SIG-M5 treated with dmso at 0.1 percent for 504 hours (cell line): ENCODE measurements around the gene ERN1.

ENCODE experiments used
- DNase-seq: peaks from one replicate; lab custom pipeline; 2025; ENCODE audit not compliant: unreplicated experiment; lab: John Stamatoyannopoulos, UW

Gene ERN1

DNA sequence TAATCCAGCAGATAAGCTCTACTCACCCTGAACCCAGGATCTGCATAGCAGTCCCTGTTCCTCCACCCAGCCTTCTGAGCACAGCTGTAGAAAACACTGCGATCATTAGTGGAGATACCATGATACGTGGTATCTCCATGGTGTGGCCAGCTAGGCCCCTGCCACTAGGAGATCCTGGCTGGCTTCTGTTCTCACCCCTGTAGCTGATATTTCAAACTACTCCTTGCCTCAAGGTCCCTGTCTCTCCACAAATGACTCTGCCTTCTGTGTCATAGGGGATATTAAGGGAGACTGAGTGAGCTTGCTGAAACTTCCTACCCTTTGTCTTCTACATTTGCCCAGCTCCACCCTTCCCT, 44.3 kb downstream of the ERN1 start:
- DNase-seq: no peak

DNA sequence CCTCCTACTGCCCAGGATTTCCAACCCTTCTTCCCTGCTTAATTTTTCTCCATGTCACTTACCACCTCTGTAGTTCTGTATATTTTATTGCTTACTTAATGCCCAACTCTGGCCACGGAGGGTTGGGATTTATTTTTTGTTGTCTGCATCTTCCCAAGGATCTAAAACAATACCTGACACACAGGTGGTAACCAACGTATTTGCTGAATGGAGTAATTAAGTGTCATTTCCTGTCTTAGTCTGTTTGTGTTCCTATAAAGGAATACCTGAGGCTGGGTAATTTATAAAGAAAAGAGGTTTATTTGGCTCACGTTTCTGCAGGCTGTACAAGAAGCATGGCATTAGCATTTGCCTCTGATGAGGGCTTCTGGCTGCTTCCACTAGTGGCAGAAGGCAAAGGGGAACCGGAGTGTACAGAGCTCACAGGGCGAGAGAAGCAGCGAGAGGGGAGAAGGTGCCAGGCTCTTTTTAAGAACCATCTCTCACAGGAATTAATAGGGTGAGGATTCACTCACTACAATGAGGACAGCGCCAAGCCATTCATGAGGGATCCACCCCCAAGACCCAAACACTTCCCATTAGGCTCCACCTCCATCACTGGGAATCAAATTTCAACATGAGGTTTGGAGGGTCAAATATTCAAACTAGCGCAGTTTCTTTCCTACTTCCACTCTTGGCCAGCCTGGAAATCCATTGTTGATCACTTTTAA, 44.8 kb downstream of the ERN1 start:
- DNase-seq: no peak

DNA sequence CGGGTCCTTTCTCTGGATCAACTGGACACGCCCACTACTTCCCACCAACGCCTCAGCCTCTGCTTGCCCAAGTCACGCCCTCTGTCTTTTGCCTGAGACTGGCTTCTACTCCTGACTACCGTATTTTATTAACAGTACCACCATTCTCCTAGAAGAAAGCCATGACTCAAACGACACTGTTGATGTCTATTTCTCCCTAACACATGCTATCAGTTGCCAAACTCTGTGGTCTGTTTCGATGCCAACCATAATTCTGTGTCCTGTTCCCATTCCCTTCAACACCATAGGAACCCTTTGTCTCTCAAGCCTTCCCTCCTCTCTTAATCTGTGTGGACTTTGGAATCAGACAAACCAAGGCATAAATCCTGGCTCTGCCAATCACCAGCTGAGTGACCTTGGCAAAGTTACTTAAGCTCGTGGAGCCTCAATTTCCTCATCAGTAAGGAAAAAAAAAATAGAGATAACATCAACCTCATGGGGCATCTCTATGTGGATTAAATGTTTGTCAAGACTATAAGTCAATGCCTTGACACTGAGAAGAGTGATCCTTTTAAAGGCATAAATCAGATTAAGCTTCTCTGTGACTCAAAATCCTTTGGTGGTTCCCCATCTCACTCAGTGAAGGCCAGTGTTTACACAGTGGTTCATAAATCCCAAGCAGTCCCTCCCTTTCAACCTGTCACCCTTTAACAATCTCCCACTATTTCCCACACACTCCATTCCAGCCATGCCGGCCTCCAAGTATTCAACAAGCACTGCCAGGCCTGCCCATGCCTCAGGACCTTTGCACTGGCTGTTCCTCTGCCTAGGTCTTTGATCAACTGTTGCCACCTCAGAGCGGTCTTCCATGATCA, 45.6 kb downstream of the ERN1 start:
- peak; percentile 40 for DNase-seq

- DNase-seq: no peak
Measured at GRCh38 chr17:64083563-64084085, 46.3 kb downstream of the ERN1 start.

GRCh38 chr17:64083093-64083492, 46.9 kb downstream of the ERN1 start:
- DNase-seq: no peak

DNA sequence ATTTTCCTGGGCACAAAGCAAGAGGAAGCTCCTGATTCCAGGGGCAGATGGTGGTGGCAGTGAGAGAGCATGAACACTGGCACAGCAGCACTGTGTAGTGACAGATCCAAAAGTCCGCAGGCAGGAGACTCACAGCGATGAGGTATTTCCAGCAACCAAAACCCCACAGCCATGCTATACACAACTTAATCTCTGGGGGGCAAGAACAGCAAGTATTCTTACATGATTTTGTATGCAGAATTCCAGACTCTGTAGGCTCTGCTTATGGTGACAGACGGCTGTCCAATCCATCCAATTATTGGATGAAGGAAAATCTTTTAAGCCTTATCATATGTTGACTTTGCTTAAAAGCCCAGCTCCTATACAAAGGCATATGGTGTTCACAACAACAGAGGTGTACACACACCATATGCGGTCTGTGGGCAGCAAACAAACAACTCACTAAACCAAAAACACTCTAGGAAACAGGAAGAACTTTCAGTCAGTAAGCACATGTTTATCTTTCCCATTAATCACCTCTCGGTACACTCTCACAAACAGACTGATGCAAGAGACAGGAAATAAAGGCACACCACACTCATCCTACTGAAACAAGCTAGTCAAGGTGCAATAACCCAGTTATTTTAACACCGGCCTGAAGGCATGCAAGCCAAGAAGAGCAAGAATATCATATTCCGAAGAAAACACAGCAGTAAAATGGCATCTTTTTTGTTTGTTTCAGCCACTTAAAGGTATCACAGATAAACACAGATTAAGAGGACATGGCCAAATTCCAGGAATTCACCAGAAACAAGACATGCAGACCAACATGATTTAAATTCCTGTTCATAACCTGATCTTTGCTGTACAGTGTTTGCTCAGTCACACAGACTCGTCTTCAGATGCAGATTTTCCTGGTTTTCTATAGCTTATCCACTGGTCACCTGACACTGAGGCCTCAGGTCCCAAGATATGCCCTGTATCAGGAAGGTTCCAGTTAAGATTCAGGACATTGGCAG, 47.8 kb downstream of the ERN1 start:
- peak; percentile 77 for DNase-seq

- no peak for DNase-seq
Measured at GRCh38 chr17:64080174-64080618, 49.7 kb downstream of the ERN1 start.

GRCh38 chr17:64077379-64077778, 52.6 kb downstream of the ERN1 start:
- DNase-seq: peak; percentile 89

DNA sequence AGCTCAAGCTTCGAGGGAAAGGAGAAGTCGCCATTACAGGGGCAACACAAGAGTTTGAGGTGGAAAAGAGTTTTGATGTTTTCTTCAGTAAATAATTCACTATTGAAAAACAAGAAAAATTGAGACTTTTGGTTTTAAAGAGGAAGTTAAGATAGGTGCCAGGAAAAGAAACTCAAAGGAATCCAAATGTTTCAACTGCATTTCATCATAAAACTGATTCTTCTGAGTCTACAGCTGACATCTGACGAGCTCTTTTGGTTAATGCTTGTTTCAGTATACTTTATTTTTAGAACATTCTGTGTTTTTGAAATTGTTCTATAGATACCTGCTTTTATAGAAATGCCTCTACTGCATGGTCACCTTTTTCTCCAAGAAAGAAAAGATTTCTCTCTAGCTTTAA, 54.0 kb downstream of the ERN1 start:
- peak; percentile 77 for DNase-seq

GRCh38 chr17:64074704-64075426, 55.1 kb downstream of the ERN1 start:
- peak; percentile 82 for DNase-seq

DNA sequence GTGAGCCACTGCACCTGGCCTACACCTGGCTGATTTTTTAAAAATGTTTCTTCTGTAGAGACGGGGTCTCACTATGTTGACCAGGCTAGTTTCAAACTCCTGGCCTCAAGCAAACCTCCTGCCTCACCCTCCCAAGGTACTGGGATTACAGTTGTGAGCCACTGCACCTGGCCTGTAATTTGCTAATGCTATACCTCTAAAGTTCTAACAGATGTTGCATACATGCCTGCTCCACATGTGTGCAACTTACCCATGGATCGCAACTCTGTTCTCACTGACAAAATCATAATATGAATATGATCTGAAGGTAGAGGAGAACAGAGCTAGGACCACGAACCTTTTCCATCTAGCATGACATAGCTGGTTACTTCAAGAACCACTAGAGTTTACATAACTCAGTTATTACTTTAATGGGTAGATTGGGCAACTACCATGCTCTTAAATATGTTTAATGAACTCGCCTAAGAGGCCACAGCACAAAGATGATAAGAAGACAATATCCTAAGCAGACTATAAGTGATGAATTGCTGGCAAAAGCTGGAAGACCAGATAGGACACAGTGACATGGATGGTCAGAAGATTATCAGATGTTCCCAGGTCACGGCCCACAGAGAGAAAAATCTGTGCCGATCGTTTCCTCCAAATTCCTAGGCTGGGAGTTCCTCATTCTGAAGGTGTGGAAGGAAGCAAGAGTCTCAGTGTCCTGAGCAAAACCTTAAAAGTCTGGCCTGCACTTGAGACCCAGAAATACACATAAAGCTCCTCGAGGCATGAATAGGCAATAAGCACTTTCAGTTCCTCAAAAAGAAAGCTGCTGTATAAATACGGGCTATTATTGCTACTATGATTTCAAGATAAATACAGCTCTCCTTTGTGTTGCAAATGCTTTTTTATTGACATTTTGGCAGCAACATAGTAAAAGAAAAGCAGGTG, 55.9 kb downstream of the ERN1 start:
- peak; percentile 97 for DNase-seq

DNA sequence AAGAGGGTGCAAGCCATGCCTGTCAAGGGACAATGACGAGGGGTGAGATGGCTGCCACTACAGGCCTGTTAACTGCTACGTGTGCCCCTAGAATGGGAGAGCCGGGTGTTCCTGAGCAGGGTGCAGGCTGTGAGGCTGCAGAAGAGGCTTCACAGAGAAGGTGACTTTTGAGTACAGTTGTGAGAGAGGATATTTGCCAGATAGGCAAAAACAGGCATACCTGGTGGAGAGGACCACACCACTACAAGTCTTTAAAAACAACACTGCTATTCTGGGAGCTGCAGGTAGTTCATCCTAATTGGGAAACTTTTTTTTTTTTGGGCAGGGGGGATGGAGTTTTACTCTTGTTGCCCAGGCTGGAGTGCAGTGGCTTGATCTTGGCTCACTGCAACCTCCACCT, 58.8 kb downstream of the ERN1 start:
- DNase-seq: no peak

GRCh38 chr17:64070213-64070612, 59.7 kb downstream of the ERN1 start:
- DNase-seq: no peak

- DNase-seq: no peak
Measured at GRCh38 chr17:64069143-64069542, 60.8 kb downstream of the ERN1 start.

- DNase-seq: peak; percentile 34
Measured at GRCh38 chr17:64067657-64068056, 62.3 kb downstream of the ERN1 start.

- DNase-seq: no peak
Measured at GRCh38 chr17:64066716-64067115, 63.2 kb downstream of the ERN1 start.

- DNase-seq: no peak
Measured at GRCh38 chr17:64065161-64065560, 64.8 kb downstream of the ERN1 start.

GRCh38 chr17:64064331-64064730, 65.6 kb downstream of the ERN1 start:
- no peak for DNase-seq

- DNase-seq: no peak
Measured at GRCh38 chr17:64063766-64064224, 66.1 kb downstream of the ERN1 start.
